ENCODE data around the gene CCDC88C.

DNA sequence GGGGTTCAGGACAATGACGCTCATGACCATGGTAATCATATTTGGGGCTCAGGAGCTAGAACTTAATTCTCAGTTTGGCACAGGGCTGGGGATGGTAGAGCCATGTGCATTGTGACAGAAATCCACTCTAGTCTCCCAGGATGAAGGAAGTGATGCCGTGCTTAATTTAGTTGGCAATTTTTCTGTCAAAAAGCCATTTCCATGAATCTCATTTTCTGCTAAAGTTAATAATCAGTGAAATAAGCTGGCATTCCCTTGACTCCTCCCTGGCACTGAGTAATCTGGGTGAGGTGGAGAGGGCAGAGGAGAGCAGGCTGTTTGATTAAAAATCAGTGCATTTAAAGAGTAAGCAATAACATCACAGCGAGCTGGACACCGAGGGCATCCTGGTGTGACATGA lies 128.2 kb downstream of the CCDC88C start:
- TF ChIP-seq, protein P1, sequence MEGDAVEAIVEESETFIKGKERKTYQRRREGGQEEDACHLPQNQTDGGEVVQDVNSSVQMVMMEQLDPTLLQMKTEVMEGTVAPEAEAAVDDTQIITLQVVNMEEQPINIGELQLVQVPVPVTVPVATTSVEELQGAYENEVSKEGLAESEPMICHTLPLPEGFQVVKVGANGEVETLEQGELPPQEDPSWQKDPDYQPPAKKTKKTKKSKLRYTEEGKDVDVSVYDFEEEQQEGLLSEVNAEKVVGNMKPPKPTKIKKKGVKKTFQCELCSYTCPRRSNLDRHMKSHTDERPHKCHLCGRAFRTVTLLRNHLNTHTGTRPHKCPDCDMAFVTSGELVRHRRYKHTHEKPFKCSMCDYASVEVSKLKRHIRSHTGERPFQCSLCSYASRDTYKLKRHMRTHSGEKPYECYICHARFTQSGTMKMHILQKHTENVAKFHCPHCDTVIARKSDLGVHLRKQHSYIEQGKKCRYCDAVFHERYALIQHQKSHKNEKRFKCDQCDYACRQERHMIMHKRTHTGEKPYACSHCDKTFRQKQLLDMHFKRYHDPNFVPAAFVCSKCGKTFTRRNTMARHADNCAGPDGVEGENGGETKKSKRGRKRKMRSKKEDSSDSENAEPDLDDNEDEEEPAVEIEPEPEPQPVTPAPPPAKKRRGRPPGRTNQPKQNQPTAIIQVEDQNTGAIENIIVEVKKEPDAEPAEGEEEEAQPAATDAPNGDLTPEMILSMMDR (IDR thresholded peaks at IDR 0.05; ENCODE audit: low read depth, low read length), result no peak
- TF ChIP-seq EZH2phosphoT487 (IDR thresholded peaks at IDR 0.05; ENCODE audit: low read depth), result no peak

Measured in OCI-LY3 (cell line).